Lung (tissue), 12 donors: ENCODE data around the gene CNNM4. TPM values are rescaled to one million over a fixed set of nuclear protein-coding genes. Genes with fewer than 3 reads are reported as not detected.
A peak's percentile ranks its signal among the peaks of the same experiment; 100 is the strongest.

Experiments used
- ATAC-seq: fragments of 200-7000 bp; cut with Tn5 transposase; one replicate; pipeline ENCODE4 v1.9.1; 2020; ENCODE audit warnings: moderate number of reproducible peaks; ENCODE audit not compliant: insufficient read depth, low FRiP score
- DNase-seq, 3 donors: peaks; one replicate each; pipeline ENCODE4 v3.0.0-alpha.2; 2013 to 2017
- H3K27ac ChIP-seq, 2 donors: one replicate each; pipeline ENCODE4 v1.5.1; 2013; ENCODE audit warnings: mild to moderate bottlenecking in 2 of 2, moderate library complexity in 2 of 2, control low read depth in 1 of 2, inconsistent platforms in 1 of 2, low read depth in 1 of 2, low read length in 1 of 2
- H3K27me3 ChIP-seq, 3 donors: one replicate each; pipeline ENCODE4 v1.5.1; 2013; ENCODE audit warnings: low read length in 2 of 3; ENCODE audit not compliant: control insufficient read depth in 3 of 3, insufficient read depth in 3 of 3
- H3K36me3 ChIP-seq, 4 donors: one replicate each; pipeline ENCODE4 v1.5.1; 2013; ENCODE audit warnings: low read length in 4 of 4, mild to moderate bottlenecking in 1 of 4, moderate library complexity in 1 of 4; ENCODE audit not compliant: control insufficient read depth in 4 of 4, insufficient read depth in 4 of 4
- H3K4me1 ChIP-seq, 5 donors: one replicate each; pipeline ENCODE4 v1.5.1; 2013; ENCODE audit warnings: low read length in 5 of 5, mild to moderate bottlenecking in 2 of 5, moderate library complexity in 1 of 5; ENCODE audit not compliant: control insufficient read depth in 5 of 5, insufficient read depth in 5 of 5
- H3K4me3 ChIP-seq: one replicate; pipeline ENCODE4 v1.5.1; 2013; ENCODE audit warnings: mild to moderate bottlenecking, control low read depth, moderate library complexity
- H3K9ac ChIP-seq, 2 donors: one replicate each; pipeline ENCODE4 v1.5.1; 2013; ENCODE audit warnings: low read length in 2 of 2, control low read depth in 1 of 2; ENCODE audit not compliant: insufficient read depth in 1 of 2
- H3K9me3 ChIP-seq, 4 donors: one replicate each; pipeline ENCODE4 v1.5.1; 2013; ENCODE audit warnings: low read length in 3 of 4, mild to moderate bottlenecking in 1 of 4, moderate library complexity in 1 of 4; ENCODE audit not compliant: control insufficient read depth in 4 of 4, insufficient read depth in 3 of 4
- WGBS, 2 donors: extraction: QIAGEN DNeasy Blood & Tissue Kit; methylation state at CpG; one replicate each; pipeline ENCODE4 v1.1.7; 2013; 5-methylcytosine and 5-hydroxymethylcytosine counted together
- polyA plus RNA-seq, 2 donors: library from polyadenylated mRNA; stranded (reverse); fragments of 200-250 nt; gene quantifications; one replicate each; pipeline ENCODE4 v1.2.1, GENCODE V29; 2013
- total RNA-seq, 2 donors: library from RNA; depleted of rRNA in 1 of 2; stranded (reverse); fragments of >200 nt in 1 of 2; gene quantifications; one replicate each; pipeline ENCODE4 v1.2.1, GENCODE V29; 2014 to 2021
- TF ChIP-seq, protein P1 (sequence below): IDR thresholded peaks from 2 replicates; pipeline ENCODE4 v1.5.1; 2012; ENCODE audit warnings: mild to moderate bottlenecking; ENCODE audit errors: control extremely low read depth, extremely low read depth
- donor health status: control.
- donor health status: control.
- donor health status: Bipolar disorder and iron deficiency.
- donor health status: healthy.
- donor health status: DM: yes; HTN: yes; CAD: no.

The CNNM4 gene
- total and polyA plus RNA-seq, 4 donors, result 4.0 to 19.8 (median 12.3) TPM

- Histone ChIP-seq H3K9ac (no peak overlapping the region), H3K4me1 (peaks cover 0 to 35% (median 9%) of the 10 kb centered on the region in 5 donors), H3K36me3 (peaks cover 11 to 29% (median 15%) of the 10 kb centered on the region in 4 donors), H3K4me3 (no peak overlapping the region), H3K9me3 (no peaks in the 10 kb centered on the region), H3K27ac (no peak overlapping the region), H3K27me3 (no peaks in the 10 kb centered on the region)
- WGBS, 2 donors, result 52% methylated on average over 2 of the region's 2 CpGs
- ATAC-seq (no peak), DNase-seq (no peak)
- TF ChIP-seq, protein P1, sequence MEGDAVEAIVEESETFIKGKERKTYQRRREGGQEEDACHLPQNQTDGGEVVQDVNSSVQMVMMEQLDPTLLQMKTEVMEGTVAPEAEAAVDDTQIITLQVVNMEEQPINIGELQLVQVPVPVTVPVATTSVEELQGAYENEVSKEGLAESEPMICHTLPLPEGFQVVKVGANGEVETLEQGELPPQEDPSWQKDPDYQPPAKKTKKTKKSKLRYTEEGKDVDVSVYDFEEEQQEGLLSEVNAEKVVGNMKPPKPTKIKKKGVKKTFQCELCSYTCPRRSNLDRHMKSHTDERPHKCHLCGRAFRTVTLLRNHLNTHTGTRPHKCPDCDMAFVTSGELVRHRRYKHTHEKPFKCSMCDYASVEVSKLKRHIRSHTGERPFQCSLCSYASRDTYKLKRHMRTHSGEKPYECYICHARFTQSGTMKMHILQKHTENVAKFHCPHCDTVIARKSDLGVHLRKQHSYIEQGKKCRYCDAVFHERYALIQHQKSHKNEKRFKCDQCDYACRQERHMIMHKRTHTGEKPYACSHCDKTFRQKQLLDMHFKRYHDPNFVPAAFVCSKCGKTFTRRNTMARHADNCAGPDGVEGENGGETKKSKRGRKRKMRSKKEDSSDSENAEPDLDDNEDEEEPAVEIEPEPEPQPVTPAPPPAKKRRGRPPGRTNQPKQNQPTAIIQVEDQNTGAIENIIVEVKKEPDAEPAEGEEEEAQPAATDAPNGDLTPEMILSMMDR, result no peak
Observed at GRCh38 chr2:96737831-96738230, 22.9 kb upstream of the CNNM4 start.

GRCh38 chr2:96739076-96739632, 21.5 kb upstream of the CNNM4 start:
- no peak for ATAC-seq
- Histone ChIP-seq H3K36me3 (peaks cover 2 to 15% (median 6%) of the 10 kb centered on the region in 4 donors), H3K9ac (peak overlapping the region; percentile 85 to 94), H3K27ac (peak overlapping the region; percentile 25 to 86), H3K4me3 (peak overlapping the region; percentile 95), H3K9me3 (no peaks in the 10 kb centered on the region), H3K27me3 (no peaks in the 10 kb centered on the region), H3K4me1 (peaks cover 0 to 29% (median 9%) of the 10 kb centered on the region in 5 donors)
- 18 to 30% methylated on average over 4 of the region's 4 CpGs for WGBS, 2 donors
- peak in 1 of 3 donors; percentile 10 for DNase-seq
- TF ChIP-seq, protein P1, result no peak

GRCh38 chr2:96739633-96740428, 20.9 kb upstream of the CNNM4 start, which contains the start of gene LMAN2L:
Gene LMAN2L, minus strand, starts transcription at chr2:96740064. Its CDS starts 24 bp downstream, at chr2:96740040.
- peaks cover 0 to 23% (median 9%) of the 10 kb centered on the region in 5 donors for H3K4me1 ChIP-seq
- H3K9me3 ChIP-seq, result no peaks in the 10 kb centered on the region
- peak within 1 kb of the TSS; percentile 95 for H3K4me3 ChIP-seq
- peak; percentile 99 for ATAC-seq
- H3K27me3 ChIP-seq, result no peaks in the 10 kb centered on the region
- peak; percentile 98 to 99 (median 99) for DNase-seq
- peak within 1 kb of the TSS; percentile 25 to 86 for H3K27ac ChIP-seq
- TF ChIP-seq, protein P1, result no peak
- peaks cover 0 to 14% (median 4%) of the 10 kb centered on the region in 4 donors for H3K36me3 ChIP-seq
- peak within 1 kb of the TSS; percentile 85 to 94 for H3K9ac ChIP-seq
- WGBS, 2 donors, result 0 to 1% methylated on average over 43 of the region's 43 CpGs
